ENCODE data around the gene TULP4. TPM values are rescaled to one million over a fixed set of nuclear protein-coding genes. Genes with fewer than 3 reads are reported as not detected.

Gene TULP4, protein sequence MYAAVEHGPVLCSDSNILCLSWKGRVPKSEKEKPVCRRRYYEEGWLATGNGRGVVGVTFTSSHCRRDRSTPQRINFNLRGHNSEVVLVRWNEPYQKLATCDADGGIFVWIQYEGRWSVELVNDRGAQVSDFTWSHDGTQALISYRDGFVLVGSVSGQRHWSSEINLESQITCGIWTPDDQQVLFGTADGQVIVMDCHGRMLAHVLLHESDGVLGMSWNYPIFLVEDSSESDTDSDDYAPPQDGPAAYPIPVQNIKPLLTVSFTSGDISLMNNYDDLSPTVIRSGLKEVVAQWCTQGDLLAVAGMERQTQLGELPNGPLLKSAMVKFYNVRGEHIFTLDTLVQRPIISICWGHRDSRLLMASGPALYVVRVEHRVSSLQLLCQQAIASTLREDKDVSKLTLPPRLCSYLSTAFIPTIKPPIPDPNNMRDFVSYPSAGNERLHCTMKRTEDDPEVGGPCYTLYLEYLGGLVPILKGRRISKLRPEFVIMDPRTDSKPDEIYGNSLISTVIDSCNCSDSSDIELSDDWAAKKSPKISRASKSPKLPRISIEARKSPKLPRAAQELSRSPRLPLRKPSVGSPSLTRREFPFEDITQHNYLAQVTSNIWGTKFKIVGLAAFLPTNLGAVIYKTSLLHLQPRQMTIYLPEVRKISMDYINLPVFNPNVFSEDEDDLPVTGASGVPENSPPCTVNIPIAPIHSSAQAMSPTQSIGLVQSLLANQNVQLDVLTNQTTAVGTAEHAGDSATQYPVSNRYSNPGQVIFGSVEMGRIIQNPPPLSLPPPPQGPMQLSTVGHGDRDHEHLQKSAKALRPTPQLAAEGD (N-terminal part only)
- total RNA-seq (2022) (126 and 128 TPM in 2 replicates), Bru-seq, nascent RNA (percentile 88 among the genes with signal in this experiment), BruChase-seq, experiment 1, labeled RNA remaining after a 2-hour chase (percentile 91 among the genes with signal in this experiment), BruChase-seq, experiment 2, labeled RNA remaining after a 6-hour chase (percentile 94 among the genes with signal in this experiment)
- long read RNA-seq, partial matches to known transcripts, result 5 of 20 reads
- long read RNA-seq, other reads (novel, unspliced or antisense), result 14 of 20 reads

- intact Hi-C loops (cut with micrococcal nuclease; ENCODE audit: unreplicated experiment), result no loop called here
- no peaks in the 10 kb centered on the region for H3K27me3 Mint-ChIP-seq (ENCODE audit: insufficient read depth, unreplicated experiment)
- H3K27me3 ChIP-seq (replicated peaks; ENCODE audit: control insufficient read depth, insufficient read depth, low read length), result no peaks in the 10 kb centered on the region
- DNase-seq, result no peak
- no TSS peak for BruUV-seq (replicated peaks)
- H3K4me3 ChIP-seq (ENCODE audit: low read depth, low read length), result no peak within 1 kb of the TSS
- H3K4me3 Mint-ChIP-seq (ENCODE audit: unreplicated experiment), result no peak within 1 kb of the TSS
- no peaks in the 10 kb centered on the region for H3K9me3 ChIP-seq
- peak within 1 kb of the TSS; percentile 33 for H3K27ac Mint-ChIP-seq (ENCODE audit: unreplicated experiment)
- H3K4me1 ChIP-seq, result no peaks in the 10 kb centered on the region
- no peak for TF ChIP-seq CTCF (IDR thresholded peaks at IDR 0.05; ENCODE audit: insufficient read depth in 1 of 2, low read depth in 1 of 2, low read length in 1 of 2, severe bottlenecking in 1 of 2, unreplicated experiment in 1 of 2)
- peaks cover 70% of the 10 kb centered on the region for H3K36me3 Mint-ChIP-seq (ENCODE audit: insufficient read depth, unreplicated experiment)
- ChIA-PET POLR2A (no interaction called here), CTCF (no interaction called here)
- H3K4me1 Mint-ChIP-seq (ENCODE audit: low read depth, unreplicated experiment), result no peaks in the 10 kb centered on the region
- H3K9me3 Mint-ChIP-seq (ENCODE audit: unreplicated experiment), result peaks cover 9% of the 10 kb centered on the region
- H3K36me3 ChIP-seq (ENCODE audit: control insufficient read depth, insufficient read depth, low read length), result peaks cover 1% of the 10 kb centered on the region
These were observed at the start of gene TULP4 for GRCh38 chr6:158312165-158312564. Gene TULP4, plus strand, starts transcription at chr6:158312465. Its CDS starts 1,552 bp downstream, at chr6:158314017.

DNA sequence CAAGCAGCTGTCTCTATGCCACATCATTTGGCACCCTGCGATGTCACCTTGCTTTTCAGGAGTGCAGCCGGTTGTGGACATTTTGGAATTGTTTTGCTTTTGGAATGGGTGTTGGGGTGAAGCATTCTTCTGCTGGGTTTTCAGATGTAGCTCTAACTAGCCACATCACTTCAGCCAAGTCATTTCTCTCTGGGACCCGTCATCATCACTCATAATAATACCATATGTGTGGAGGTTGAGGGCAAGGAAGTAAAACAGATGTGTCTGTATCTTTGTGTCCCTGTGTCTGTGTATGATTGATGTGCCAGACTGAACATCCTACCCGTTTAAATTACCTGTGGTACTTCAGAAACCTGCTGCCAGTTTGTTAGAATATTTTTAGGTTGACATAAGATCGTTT is 49.5 kb upstream of the TULP4 start:
- Mint-ChIP-seq H3K4me3 (ENCODE audit: unreplicated experiment) (no peak overlapping the region), H3K9me3 (ENCODE audit: unreplicated experiment) (no peaks in the 10 kb centered on the region), H3K36me3 (ENCODE audit: insufficient read depth, unreplicated experiment) (peaks cover 53% of the 10 kb centered on the region), H3K27ac (ENCODE audit: unreplicated experiment) (no peak overlapping the region), H3K4me1 (ENCODE audit: low read depth, unreplicated experiment) (no peaks in the 10 kb centered on the region), H3K27me3 (ENCODE audit: insufficient read depth, unreplicated experiment) (no peaks in the 10 kb centered on the region)
- peaks cover 3% of the 10 kb centered on the region; the same call in 1 of the 2 replicates for H3K36me3 ChIP-seq (ENCODE audit: control insufficient read depth, insufficient read depth, low read length)
- no peaks in the 10 kb centered on the region for H3K9me3 ChIP-seq
- no peak for TF ChIP-seq CTCF (IDR thresholded peaks at IDR 0.05; ENCODE audit: insufficient read depth in 1 of 2, low read depth in 1 of 2, low read length in 1 of 2, severe bottlenecking in 1 of 2, unreplicated experiment in 1 of 2)
- no peaks in the 10 kb centered on the region for H3K4me1 ChIP-seq
- DNase-seq, result no peak
- H3K27me3 ChIP-seq (replicated peaks; ENCODE audit: control insufficient read depth, insufficient read depth, low read length), result no peaks in the 10 kb centered on the region
- no TSS peak for BruUV-seq (replicated peaks)
- ChIA-PET POLR2A (no interaction called here), CTCF (no interaction called here)
- H3K4me3 ChIP-seq (ENCODE audit: low read depth, low read length), result no peak overlapping the region
- intact Hi-C loops (cut with micrococcal nuclease; ENCODE audit: unreplicated experiment), result no loop called here

GRCh38 chr6:158264180-158264579 is 48.1 kb upstream of the TULP4 start:
- H3K4me3 ChIP-seq (ENCODE audit: low read depth, low read length), result no peak overlapping the region
- no peaks in the 10 kb centered on the region for H3K9me3 ChIP-seq
- no TSS peak for BruUV-seq (replicated peaks)
- no peaks in the 10 kb centered on the region for H3K27me3 ChIP-seq (replicated peaks; ENCODE audit: control insufficient read depth, insufficient read depth, low read length)
- H3K27ac Mint-ChIP-seq (ENCODE audit: unreplicated experiment), result no peak overlapping the region
- H3K36me3 Mint-ChIP-seq (ENCODE audit: insufficient read depth, unreplicated experiment), result peaks cover 66% of the 10 kb centered on the region
- no peaks in the 10 kb centered on the region for H3K9me3 Mint-ChIP-seq (ENCODE audit: unreplicated experiment)
- CTCF ChIA-PET, result no interaction called here
- H3K4me3 Mint-ChIP-seq (ENCODE audit: unreplicated experiment), result no peak overlapping the region
- peaks cover 3% of the 10 kb centered on the region; the same call in 1 of the 2 replicates for H3K36me3 ChIP-seq (ENCODE audit: control insufficient read depth, insufficient read depth, low read length)
- TF ChIP-seq CTCF (IDR thresholded peaks at IDR 0.05; ENCODE audit: insufficient read depth in 1 of 2, low read depth in 1 of 2, low read length in 1 of 2, severe bottlenecking in 1 of 2, unreplicated experiment in 1 of 2), result no peak
- POLR2A ChIA-PET, result no interaction called here
- H3K27me3 Mint-ChIP-seq (ENCODE audit: insufficient read depth, unreplicated experiment), result no peaks in the 10 kb centered on the region
- no peaks in the 10 kb centered on the region for H3K4me1 ChIP-seq
- intact Hi-C loops (cut with micrococcal nuclease; ENCODE audit: unreplicated experiment), result no loop called here
- H3K4me1 Mint-ChIP-seq (ENCODE audit: low read depth, unreplicated experiment), result no peaks in the 10 kb centered on the region
- DNase-seq, result no peak
